Smooth muscle cell (in vitro differentiated cells): ENCODE results near the gene C17orf58. TPM values are rescaled to one million over a fixed set of nuclear protein-coding genes. Genes with fewer than 3 reads are reported as not detected.
"Not testable (repeated sequence)": the region's sequence is repeated elsewhere in the genome, so short reads cannot be mapped to it uniquely, and the experiment has no call there.

Experiments used
- DNase-seq: peaks from one replicate; lab custom pipeline; 2025; ENCODE audit not compliant: unreplicated experiment; lab: John Stamatoyannopoulos, UW
- H2AFZ ChIP-seq: fragments of 200-600 bp; sonication (generic); 2 replicates; pipeline ENCODE4 v1.6.0; 2016; ENCODE audit warnings: antibody characterized with exemption, low read depth, mild to moderate bottlenecking
- H3F3A ChIP-seq: fragments of 200-600 bp; sonication (generic); 2 replicates; pipeline ENCODE4 v1.6.0; 2017; ENCODE audit warnings: antibody characterized with exemption, low read depth
- H3K27ac ChIP-seq: fragments of 200-600 bp; sonication (generic); 2 replicates; pipeline ENCODE4 v1.5.1; 2016; ENCODE audit warnings: low read depth, mild to moderate bottlenecking
- H3K27me3 ChIP-seq: fragments of 200-600 bp; sonication (generic); 2 replicates; pipeline ENCODE4 v1.6.1; 2016; ENCODE audit warnings: low read depth, mild to moderate bottlenecking
- H3K36me3 ChIP-seq: fragments of 200-600 bp; sonication (generic); 2 replicates; pipeline ENCODE4 v1.5.1; 2016; ENCODE audit warnings: low read depth
- H3K4me1 ChIP-seq: fragments of 200-600 bp; sonication (generic); 2 replicates; pipeline ENCODE4 v1.5.1; 2016; ENCODE audit warnings: low read depth
- H3K4me2 ChIP-seq: fragments of 200-600 bp; sonication (generic); 2 replicates; pipeline ENCODE4 v1.6.0; 2016; ENCODE audit warnings: mild to moderate bottlenecking
- H3K4me3 ChIP-seq: fragments of 200-600 bp; sonication (generic); 2 replicates; pipeline ENCODE4 v1.5.1; 2016; ENCODE audit warnings: mild to moderate bottlenecking
- H3K79me2 ChIP-seq: fragments of 200-600 bp; sonication (generic); 2 replicates; pipeline ENCODE4 v1.6.0; 2016; ENCODE audit warnings: low read depth, mild to moderate bottlenecking
- H3K9ac ChIP-seq: fragments of 200-600 bp; sonication (generic); 2 replicates; pipeline ENCODE4 v1.6.0; 2016; ENCODE audit warnings: low read depth
- H3K9me3 ChIP-seq: fragments of 200-600 bp; sonication (generic); replicated peaks from 2 replicates; pipeline ENCODE4 v1.5.1; 2016; ENCODE audit warnings: low read depth
- H4K20me1 ChIP-seq: fragments of 200-600 bp; sonication (generic); 2 replicates; pipeline ENCODE4 v1.6.0; 2016; ENCODE audit warnings: low read depth
- CTCF ChIP-seq: fragments of 200-600 bp; sonication (generic); IDR thresholded peaks from 2 replicates; pipeline ENCODE4 v1.5.1; 2017; ENCODE audit warnings: borderline replicate concordance, mild to moderate bottlenecking, antibody characterized with exemption; ENCODE audit not compliant: insufficient read depth, poor library complexity, severe bottlenecking
- WGBS: methylation state at CpG from one replicate; pipeline ENCODE4 v1.1.7; 2016; ENCODE audit warnings: low lambda C conversion rate; 5-methylcytosine and 5-hydroxymethylcytosine counted together
- polyA plus RNA-seq: library from polyadenylated mRNA; unstranded; fragments of >200 nt; fragmentation: Nextera tagmentation; extraction: Ambion mirVana; gene quantifications from 2 replicates; pipeline ENCODE4 v1.2.1, GENCODE V29; 2016
- total RNA-seq: library from RNA; depleted of rRNA; stranded (reverse); fragments of >200 nt; gene quantifications from 2 replicates; pipeline ENCODE4 v1.2.3, GENCODE V29; 2014

The C17orf58 gene
- total and polyA plus RNA-seq, 2 experiments from 2014 or later = 4.9 to 10.5 TPM

- Histone ChIP-seq H3K36me3 (no peaks in the 10 kb centered on the region), H3K4me2 (no peak overlapping the region), H3K4me3 (no peak overlapping the region), H3K9ac (no peak overlapping the region), H3F3A (no peaks in the 10 kb centered on the region), H3K27ac (no peak overlapping the region), H3K4me1 (peaks cover 4% of the 10 kb centered on the region), H3K79me2 (no peaks in the 10 kb centered on the region), H4K20me1 (no peaks in the 10 kb centered on the region), H2AFZ (no peak overlapping the region), H3K9me3 (no peaks in the 10 kb centered on the region), H3K27me3 (no peaks in the 10 kb centered on the region)
- DNase-seq = no peak
- 86% methylated on average over 8 of the region's 8 CpGs for WGBS
- no peak for TF ChIP-seq CTCF
Observed at GRCh38 chr17:68029512-68030215, 33.4 kb upstream of the C17orf58 start.

- not testable (repeated sequence) for H3K4me1 ChIP-seq, H3K79me2 ChIP-seq, H3K4me2 ChIP-seq, H3K9ac ChIP-seq, H3K27me3 ChIP-seq, H3F3A ChIP-seq, DNase-seq, H3K4me3 ChIP-seq, H3K36me3 ChIP-seq, H2AFZ ChIP-seq, H4K20me1 ChIP-seq, H3K27ac ChIP-seq, H3K9me3 ChIP-seq
- 90% methylated on average over 15 of the region's 15 CpGs for WGBS
Observed at GRCh38 chr17:68022547-68022946, 26.3 kb upstream of the C17orf58 start.

- no peaks in the 10 kb centered on the region for H3K9me3 ChIP-seq
- no peak overlapping the region for H3K4me3 ChIP-seq
- no peaks in the 10 kb centered on the region for H3K36me3 ChIP-seq
- no peak overlapping the region for H2AFZ ChIP-seq
- no peak overlapping the region for H3K27ac ChIP-seq
- no peaks in the 10 kb centered on the region for H4K20me1 ChIP-seq
- H3K4me1 ChIP-seq = peaks cover 7% of the 10 kb centered on the region
- no peak overlapping the region for H3K4me2 ChIP-seq
- WGBS = 97% methylated on average over 8 of the region's 8 CpGs
- H3K9ac ChIP-seq = no peak overlapping the region
- H3K27me3 ChIP-seq = no peaks in the 10 kb centered on the region
- no peak for DNase-seq
- H3F3A ChIP-seq = peaks cover 4% of the 10 kb centered on the region
- TF ChIP-seq CTCF = no peak
- no peaks in the 10 kb centered on the region for H3K79me2 ChIP-seq
Observed at GRCh38 chr17:68021963-68022362, 25.7 kb upstream of the C17orf58 start.

GRCh38 chr17:68020791-68021190, 24.5 kb upstream of the C17orf58 start:
- not testable (repeated sequence) for DNase-seq, H3K27ac ChIP-seq, H3F3A ChIP-seq, H3K9me3 ChIP-seq, H3K9ac ChIP-seq, H3K4me1 ChIP-seq, H3K79me2 ChIP-seq, H3K27me3 ChIP-seq, H3K36me3 ChIP-seq, H4K20me1 ChIP-seq
- peak overlapping the region; percentile 67 for H3K4me3 ChIP-seq
- peak overlapping the region; percentile 98 for H2AFZ ChIP-seq
- peak overlapping the region; percentile 94 for H3K4me2 ChIP-seq
- 74% methylated on average over 13 of the region's 13 CpGs for WGBS
